ENCODE measurements around the gene PPP2R2C.

PPP2R2C gene

DNA sequence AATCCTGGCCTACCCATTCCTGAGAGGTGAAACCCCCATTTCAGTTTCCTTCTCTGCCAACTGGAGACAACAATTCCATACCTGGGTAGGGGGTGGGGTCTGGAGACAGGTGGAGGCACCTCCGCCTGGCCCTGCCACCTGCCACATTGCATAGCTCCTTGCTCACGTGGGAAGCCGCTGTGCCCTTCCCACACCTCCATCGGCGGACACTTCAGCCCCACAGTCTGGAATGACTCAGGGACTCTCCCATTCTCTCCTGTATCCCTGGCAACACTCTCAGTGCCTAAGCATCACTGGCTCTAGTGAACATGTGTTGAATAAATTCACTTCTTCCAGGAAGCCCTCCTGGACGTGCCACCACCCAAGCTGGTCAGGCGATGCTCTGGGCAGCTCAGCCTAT lies 21.7 kb downstream of the PPP2R2C start:
- TF ChIP-seq, protein P1, sequence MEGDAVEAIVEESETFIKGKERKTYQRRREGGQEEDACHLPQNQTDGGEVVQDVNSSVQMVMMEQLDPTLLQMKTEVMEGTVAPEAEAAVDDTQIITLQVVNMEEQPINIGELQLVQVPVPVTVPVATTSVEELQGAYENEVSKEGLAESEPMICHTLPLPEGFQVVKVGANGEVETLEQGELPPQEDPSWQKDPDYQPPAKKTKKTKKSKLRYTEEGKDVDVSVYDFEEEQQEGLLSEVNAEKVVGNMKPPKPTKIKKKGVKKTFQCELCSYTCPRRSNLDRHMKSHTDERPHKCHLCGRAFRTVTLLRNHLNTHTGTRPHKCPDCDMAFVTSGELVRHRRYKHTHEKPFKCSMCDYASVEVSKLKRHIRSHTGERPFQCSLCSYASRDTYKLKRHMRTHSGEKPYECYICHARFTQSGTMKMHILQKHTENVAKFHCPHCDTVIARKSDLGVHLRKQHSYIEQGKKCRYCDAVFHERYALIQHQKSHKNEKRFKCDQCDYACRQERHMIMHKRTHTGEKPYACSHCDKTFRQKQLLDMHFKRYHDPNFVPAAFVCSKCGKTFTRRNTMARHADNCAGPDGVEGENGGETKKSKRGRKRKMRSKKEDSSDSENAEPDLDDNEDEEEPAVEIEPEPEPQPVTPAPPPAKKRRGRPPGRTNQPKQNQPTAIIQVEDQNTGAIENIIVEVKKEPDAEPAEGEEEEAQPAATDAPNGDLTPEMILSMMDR (IDR thresholded peaks at IDR 0.05; ENCODE audit: extremely low read depth, insufficient read depth, missing control alignments) = no peak
- in situ Hi-C loops (cut with MboI; ENCODE audit: low pct_unique_long_range_greater_than_20kb, low sequenced_read_pairs, unreplicated experiment) = no loop called here
- no peak for DNase-seq (ENCODE audit: low spot score)

DNA sequence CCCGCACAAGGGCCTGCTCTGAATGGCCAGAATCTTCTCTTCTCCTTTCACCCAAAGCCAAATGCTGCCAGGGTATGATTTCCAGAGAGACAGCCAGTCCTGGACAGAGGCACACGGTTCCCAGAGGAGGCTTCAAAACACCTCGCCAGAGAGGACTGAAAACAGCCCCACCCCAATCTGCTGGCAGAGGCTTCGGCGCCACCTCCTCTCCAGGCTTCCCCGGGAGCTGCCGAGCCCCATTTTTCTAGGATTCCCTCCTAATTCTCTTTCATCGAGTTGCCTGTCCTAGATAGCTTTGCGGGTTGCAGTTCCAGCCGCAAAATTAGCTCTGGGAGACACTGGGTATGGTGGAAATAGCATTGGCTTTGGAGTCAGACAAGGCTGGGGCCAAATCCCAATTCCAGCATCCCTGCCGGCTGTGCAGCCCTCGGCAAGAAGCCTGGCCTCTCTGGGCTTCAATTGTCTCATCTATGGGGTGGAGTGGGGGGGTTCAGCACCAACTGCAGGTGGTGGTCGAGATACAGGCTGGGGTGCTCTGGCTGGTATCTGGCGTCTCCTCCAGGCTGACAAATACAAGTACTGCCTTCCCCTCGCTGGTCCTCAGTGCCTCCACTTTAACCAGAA lies 22.6 kb downstream of the PPP2R2C start:
- no peak for DNase-seq (ENCODE audit: low spot score)
- in situ Hi-C loops (cut with MboI; ENCODE audit: low pct_unique_long_range_greater_than_20kb, low sequenced_read_pairs, unreplicated experiment) = no loop called here
- TF ChIP-seq, protein P1 (IDR thresholded peaks at IDR 0.05; ENCODE audit: extremely low read depth, insufficient read depth, missing control alignments) = no peak

DNA sequence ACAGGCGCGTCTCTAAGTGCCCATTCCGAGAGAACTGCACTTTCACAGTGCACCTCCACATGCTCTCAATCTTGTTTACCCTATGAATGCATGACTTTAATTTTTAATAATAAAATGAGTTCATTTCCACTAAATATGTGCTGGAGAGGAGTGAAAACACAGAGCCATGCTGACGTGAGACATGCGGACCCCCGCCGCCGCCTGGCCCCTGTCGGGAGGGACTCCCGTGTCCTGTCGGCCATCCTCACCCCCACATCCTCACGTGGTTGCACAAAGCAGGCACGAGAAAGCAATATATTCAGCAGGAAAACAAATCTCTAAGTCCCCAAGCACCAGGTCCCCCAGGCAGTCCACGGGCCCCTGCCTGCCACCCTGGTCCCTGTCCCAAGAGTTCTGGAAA lies 23.1 kb downstream of the PPP2R2C start:
- DNase-seq (ENCODE audit: low spot score) = no peak
- in situ Hi-C loops (cut with MboI; ENCODE audit: low pct_unique_long_range_greater_than_20kb, low sequenced_read_pairs, unreplicated experiment) = no loop called here
- TF ChIP-seq, protein P1 (IDR thresholded peaks at IDR 0.05; ENCODE audit: extremely low read depth, insufficient read depth, missing control alignments) = no peak

DNA sequence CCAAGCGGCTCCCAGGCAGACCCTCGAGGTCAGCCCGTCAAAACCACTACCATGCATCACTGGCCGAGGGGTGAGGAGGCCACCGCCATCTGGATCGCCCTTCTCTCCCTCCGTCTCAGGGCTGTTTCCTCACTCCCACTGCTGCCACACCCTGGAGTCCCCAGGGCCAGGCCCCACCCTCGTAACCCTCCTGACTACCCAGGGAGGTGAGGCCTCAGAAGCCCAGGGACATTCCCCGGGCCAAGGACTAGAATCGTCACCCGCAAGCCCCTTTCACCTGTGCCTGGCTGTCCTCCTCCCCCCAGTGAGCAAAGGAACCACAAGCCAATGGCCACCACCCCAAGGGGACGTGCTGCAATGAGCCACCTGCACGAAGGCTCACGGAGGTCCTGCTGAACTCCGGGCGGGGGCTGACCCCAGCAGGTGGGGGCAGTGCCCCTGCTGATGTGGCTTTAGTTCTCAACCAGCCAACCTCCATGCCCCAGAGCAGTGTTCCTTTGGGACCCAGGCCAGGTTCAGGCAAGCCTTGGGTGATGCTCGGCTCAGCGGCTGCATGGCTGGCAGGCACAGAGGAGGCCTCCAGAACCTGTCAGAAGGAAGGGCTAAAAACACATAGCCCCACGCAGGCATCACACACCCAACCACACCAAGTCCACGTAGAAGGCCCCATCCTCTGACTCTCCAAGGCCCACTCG lies 23.8 kb downstream of the PPP2R2C start:
- no peak for DNase-seq (ENCODE audit: low spot score)
- in situ Hi-C loops (cut with MboI; ENCODE audit: low pct_unique_long_range_greater_than_20kb, low sequenced_read_pairs, unreplicated experiment) = no loop called here
- TF ChIP-seq, protein P1 (IDR thresholded peaks at IDR 0.05; ENCODE audit: extremely low read depth, insufficient read depth, missing control alignments) = no peak

DNA sequence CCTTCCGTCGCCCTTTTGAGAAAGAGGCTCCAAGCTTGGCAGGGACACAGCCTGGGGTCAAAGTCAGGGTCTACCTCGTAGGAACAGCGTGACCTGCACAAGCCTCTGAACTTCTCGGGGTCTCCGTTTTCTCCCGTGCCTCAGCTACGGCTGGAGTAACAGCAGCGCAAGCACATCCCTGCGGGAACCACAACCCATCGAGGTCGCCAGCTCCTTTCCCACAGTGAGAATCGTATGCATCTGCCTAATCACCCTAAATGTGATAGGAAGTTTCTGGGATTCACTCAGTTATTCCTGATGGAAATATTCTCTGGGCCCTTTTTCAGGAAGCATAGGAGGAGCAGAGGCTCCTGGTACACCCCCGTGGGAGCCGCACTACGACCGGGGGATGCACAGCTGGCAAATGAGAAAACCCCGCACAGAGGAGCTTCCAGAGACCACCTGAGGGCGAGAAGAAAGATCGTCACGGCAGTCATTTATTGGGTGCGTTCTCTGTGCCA lies 24.7 kb downstream of the PPP2R2C start:
- TF ChIP-seq, protein P1 (IDR thresholded peaks at IDR 0.05; ENCODE audit: extremely low read depth, insufficient read depth, missing control alignments) = no peak
- in situ Hi-C loops (cut with MboI; ENCODE audit: low pct_unique_long_range_greater_than_20kb, low sequenced_read_pairs, unreplicated experiment) = no loop called here
- no peak for DNase-seq (ENCODE audit: low spot score)

DNA sequence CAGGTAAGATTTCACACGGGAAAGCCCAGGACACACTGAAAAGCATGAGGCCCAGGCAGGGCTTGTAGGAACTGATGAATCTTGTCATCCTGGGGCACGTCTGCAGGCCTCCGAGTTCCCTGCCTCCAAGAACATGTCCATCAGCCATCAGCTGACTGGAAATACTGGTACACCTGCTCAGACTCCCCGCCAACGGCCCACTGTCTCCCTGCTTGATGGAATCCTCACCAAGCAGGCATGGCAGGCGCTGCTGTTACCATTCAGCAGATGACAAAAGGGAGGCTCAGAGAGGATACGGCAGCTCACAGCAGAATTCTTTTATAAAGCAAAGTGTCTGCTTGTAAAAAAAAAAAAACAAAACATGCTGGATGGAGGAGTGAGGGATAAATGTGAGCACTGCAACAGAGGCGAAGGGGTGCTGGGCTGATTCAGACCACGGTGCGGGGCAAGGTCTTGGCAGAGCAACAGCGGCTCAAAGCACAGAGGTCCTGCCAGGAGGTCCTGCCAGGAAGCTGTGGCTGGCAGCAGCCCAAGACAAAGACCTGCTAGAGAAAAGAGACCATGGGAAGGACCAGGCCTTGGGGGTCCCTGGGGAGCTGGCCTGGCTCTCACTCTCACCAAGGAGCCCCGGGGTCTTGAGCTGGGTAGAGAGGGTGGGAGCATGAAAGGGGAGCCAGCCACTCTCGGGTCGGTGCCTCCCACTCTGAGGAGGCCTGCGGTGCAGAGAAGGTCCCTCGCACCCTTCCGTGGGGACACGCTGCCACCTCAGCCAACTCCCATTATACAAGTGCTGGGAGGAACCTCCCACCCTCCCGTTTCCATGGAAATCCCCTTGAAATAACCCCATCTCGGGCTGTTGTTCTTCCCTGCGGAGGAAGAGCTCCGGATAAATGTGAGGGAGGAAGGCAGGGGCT lies 25.6 kb downstream of the PPP2R2C start:
- in situ Hi-C loops (cut with MboI; ENCODE audit: low pct_unique_long_range_greater_than_20kb, low sequenced_read_pairs, unreplicated experiment) = no loop called here
- TF ChIP-seq, protein P1 (IDR thresholded peaks at IDR 0.05; ENCODE audit: extremely low read depth, insufficient read depth, missing control alignments) = no peak
- no peak for DNase-seq (ENCODE audit: low spot score)

Measured in GM13977 (cell line).